GM06990 (cell line): ENCODE results near the gene COG3.

Source experiments
- DNase-seq: peaks from one replicate; pipeline ENCODE4 v3.0.0-alpha.2; 2011; ENCODE audit not compliant: insufficient read length; ENCODE audit errors: extremely low read depth
- H3K27me3 ChIP-seq: replicated peaks from 2 replicates; pipeline ENCODE4 v1.6.0; 2011; ENCODE audit warnings: low read length; ENCODE audit not compliant: control insufficient read depth, insufficient read depth
- H3K36me3 ChIP-seq: 2 replicates; pipeline ENCODE4 v1.5.1; 2011; ENCODE audit warnings: low read length; ENCODE audit not compliant: control insufficient read depth, insufficient read depth
- H3K4me3 ChIP-seq: replicated peaks from 2 replicates; pipeline ENCODE4 v1.5.1; 2011; ENCODE audit warnings: low read depth, mild to moderate bottlenecking, control low read depth, low read length
- TF ChIP-seq, protein P1 (sequence below): IDR thresholded peaks from 2 replicates; pipeline ENCODE4 v1.5.1; 2011; ENCODE audit warnings: low read length, control low read depth, mild to moderate bottlenecking, inconsistent platforms; ENCODE audit not compliant: insufficient read depth, poor library complexity, severe bottlenecking

The COG3 gene

DNA sequence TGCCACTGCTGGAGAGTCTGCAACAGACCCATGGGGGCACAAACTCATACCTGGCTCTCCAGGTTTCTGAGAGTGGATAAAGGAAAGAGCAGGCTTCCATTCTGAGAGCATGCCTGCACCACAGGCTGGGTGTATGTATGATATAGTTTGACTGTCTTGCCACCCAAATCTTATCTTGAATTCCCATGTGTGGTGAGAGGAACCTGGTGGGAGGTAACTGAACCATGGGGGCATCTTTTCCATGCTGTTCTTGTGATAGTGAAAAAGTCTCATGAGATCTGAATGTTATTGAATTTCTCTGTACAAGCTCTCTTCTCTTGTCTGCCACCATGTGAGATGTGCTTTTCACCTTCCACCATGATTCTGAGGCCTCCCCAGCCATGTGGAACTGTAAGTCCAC is 100.6 kb downstream of the COG3 start:
- H3K4me3 ChIP-seq: no peak overlapping the region
- no peaks in the 10 kb centered on the region for H3K36me3 ChIP-seq
- no peaks in the 10 kb centered on the region for H3K27me3 ChIP-seq
- TF ChIP-seq, protein P1, sequence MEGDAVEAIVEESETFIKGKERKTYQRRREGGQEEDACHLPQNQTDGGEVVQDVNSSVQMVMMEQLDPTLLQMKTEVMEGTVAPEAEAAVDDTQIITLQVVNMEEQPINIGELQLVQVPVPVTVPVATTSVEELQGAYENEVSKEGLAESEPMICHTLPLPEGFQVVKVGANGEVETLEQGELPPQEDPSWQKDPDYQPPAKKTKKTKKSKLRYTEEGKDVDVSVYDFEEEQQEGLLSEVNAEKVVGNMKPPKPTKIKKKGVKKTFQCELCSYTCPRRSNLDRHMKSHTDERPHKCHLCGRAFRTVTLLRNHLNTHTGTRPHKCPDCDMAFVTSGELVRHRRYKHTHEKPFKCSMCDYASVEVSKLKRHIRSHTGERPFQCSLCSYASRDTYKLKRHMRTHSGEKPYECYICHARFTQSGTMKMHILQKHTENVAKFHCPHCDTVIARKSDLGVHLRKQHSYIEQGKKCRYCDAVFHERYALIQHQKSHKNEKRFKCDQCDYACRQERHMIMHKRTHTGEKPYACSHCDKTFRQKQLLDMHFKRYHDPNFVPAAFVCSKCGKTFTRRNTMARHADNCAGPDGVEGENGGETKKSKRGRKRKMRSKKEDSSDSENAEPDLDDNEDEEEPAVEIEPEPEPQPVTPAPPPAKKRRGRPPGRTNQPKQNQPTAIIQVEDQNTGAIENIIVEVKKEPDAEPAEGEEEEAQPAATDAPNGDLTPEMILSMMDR: no peak
- no peak for DNase-seq

DNA sequence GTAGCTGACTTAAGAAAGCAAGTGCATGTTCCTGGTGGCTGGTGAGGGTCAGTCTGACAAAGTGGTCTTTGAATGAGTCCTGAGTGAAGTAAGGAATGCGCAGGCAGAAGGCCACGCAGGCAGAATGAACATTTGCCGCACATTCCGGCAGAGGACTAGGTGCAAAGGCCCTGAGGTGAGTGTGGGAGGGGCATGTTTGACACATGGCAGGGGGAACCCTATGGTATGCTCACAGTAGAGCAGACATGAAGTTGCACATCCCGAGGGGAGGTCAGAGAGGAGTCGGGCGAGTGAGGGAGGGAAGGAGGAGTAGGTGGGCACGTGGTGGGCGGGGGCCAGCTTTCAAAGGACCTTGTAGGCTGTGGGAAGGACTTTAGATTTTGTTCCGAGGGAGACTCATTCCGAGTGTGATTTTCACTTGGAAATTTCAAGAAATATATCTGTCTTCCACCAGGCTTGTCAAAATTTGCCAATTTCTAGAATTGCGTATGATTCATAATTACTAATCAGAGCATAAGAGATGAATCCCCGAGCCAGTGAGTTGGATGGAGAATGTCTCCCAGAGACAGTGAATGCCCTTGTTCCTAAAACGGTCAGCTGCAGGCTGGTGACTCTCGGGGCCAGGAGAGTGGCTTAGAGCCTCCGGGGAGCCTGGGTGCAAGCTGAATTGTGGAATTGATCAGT is 110.5 kb downstream of the COG3 start:
- no peak for DNase-seq
- Histone ChIP-seq H3K27me3 (no peaks in the 10 kb centered on the region), H3K36me3 (no peaks in the 10 kb centered on the region), H3K4me3 (no peak overlapping the region)
- TF ChIP-seq, protein P1: no peak

DNA sequence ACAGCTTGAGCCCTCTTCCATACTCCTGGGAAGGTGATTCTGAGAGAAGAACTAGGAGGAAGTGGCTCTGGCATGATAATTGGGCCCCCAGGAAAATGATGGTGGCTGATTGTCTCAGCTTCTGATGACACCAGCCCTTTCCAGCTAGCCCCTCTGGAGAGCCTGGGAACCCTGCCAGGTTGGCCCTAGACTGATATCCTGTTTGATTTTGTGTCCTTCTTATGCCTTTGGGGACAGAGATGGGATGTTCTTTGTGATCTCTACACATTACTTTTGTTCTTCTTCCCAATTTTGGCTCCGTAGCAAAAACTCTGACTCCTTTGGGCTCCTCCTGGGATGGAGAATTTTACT is 111.1 kb downstream of the COG3 start:
- no peaks in the 10 kb centered on the region for H3K27me3 ChIP-seq
- TF ChIP-seq, protein P1: no peak
- H3K4me3 ChIP-seq: no peak overlapping the region
- DNase-seq: no peak
- no peaks in the 10 kb centered on the region for H3K36me3 ChIP-seq

DNA sequence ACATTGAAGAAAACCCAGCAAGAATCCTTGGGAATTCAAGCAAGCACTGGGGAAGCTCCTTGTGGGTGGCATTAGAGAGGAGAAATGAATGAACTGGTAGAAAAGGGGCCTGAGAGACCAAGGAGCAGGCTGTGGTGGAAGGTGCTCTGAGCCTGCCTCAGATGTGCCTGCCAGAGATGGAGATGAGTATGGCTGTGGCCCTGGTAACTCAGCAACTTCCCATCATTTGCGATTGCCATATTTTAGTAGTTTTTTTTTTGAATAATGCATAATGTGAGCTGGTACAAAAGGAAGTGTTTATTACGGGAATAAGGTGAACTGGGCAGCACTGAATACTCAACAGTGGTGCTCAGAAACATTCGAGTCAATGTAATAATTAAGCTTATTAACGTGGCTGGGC is 111.7 kb downstream of the COG3 start:
- Histone ChIP-seq H3K27me3 (no peaks in the 10 kb centered on the region), H3K4me3 (no peak overlapping the region), H3K36me3 (no peaks in the 10 kb centered on the region)
- TF ChIP-seq, protein P1: no peak
- DNase-seq: no peak

DNA sequence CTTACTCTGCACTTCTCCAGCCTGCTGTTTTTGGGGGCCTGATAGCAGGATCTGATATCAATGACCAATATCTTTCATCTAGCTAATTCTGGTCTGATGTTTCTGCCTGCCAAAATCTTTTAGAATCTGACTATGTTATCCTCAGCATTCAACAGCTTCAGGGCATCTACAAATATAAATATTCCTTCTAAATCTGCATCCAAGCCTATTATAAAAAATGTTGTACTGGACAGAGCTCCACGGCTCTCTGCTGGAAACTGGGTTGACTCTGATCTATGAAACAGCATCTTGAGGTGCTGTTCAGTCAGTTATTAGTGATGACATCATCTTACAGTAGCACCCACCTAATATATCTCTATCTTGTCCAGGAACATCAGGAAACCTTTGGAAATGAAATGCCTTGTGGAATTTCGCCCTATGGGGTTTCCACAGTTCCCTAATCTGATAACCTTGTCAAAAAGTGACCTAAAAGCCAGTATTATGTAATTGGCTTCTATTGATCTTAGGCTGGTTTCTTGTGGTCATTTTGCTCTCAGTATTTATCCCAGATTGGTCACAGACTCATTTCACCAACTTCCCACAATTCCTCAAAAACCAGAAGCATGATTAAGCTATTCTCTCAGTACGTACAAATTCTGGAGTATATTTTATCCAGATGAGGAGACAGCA is 117.8 kb downstream of the COG3 start:
- Histone ChIP-seq H3K27me3 (no peaks in the 10 kb centered on the region; the same call in 1 of the 2 replicates), H3K4me3 (no peak overlapping the region), H3K36me3 (no peaks in the 10 kb centered on the region)
- TF ChIP-seq, protein P1: no peak
- DNase-seq: no peak
